ENCODE data around the gene EHD1.
A peak's percentile ranks its signal among the peaks of the same experiment; 100 is the strongest.
"Not testable (repeated sequence)": the region's sequence is repeated elsewhere in the genome, so short reads cannot be mapped to it uniquely, and the experiment has no call there.

EHD1 gene

DNA sequence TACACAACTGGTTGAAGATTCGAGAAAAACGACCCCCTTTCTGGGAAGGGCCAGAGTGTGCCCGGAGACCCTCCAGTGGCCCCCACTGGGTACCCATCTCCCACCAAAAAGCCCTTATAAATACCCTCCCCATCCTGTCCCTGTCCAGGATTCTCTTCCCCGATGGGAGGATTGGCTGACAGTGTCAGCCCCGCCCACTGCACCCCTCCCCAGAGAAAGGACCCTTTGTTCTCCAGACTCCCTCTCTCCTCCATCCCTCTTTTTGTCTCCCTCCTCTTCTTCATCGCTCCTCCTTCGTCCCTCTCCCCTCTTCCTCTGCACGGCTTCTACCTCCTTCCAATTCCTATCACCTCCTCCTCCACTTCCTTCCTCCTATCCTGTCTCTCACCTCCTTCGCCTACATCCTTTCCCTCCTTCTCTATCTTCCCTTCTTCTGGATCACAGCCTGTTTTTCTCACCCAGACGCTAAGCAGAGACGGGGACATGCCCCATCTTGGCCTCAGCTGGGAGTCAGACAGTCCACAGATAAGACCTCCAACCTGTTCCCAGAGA, 54.8 kb downstream of the EHD1 start:
- H3K4me3 ChIP-seq (ENCODE audit: low read length): no peak overlapping the region
- TF ChIP-seq, protein P1, sequence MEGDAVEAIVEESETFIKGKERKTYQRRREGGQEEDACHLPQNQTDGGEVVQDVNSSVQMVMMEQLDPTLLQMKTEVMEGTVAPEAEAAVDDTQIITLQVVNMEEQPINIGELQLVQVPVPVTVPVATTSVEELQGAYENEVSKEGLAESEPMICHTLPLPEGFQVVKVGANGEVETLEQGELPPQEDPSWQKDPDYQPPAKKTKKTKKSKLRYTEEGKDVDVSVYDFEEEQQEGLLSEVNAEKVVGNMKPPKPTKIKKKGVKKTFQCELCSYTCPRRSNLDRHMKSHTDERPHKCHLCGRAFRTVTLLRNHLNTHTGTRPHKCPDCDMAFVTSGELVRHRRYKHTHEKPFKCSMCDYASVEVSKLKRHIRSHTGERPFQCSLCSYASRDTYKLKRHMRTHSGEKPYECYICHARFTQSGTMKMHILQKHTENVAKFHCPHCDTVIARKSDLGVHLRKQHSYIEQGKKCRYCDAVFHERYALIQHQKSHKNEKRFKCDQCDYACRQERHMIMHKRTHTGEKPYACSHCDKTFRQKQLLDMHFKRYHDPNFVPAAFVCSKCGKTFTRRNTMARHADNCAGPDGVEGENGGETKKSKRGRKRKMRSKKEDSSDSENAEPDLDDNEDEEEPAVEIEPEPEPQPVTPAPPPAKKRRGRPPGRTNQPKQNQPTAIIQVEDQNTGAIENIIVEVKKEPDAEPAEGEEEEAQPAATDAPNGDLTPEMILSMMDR (conservative IDR thresholded peaks at IDR 0.05; ENCODE audit: low read length): no peak
- DNase-seq (ENCODE audit: low read depth): no peak

DNA sequence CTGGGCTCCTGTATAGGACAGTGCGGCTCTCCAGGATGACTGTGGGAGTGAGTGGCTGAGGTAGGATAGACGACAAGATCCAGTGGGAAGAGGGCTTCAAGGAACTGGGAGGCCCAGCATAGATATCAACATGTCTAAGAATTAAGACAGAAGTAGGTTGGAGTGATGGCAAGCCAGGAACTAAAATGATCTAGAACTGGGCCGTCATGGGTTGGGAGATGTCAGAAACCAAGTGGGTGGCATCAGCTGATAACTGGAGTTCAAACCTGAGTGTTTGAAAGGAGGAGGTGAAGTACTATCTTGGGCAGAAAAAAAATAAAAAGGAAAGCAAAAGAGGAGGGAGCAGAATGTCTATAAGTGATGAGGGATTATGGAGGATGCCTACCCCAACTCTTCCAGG, 60.9 kb downstream of the EHD1 start:
- DNase-seq (ENCODE audit: low read depth): no peak
- TF ChIP-seq, protein P1 (conservative IDR thresholded peaks at IDR 0.05; ENCODE audit: low read length): no peak
- no peak overlapping the region for H3K4me3 ChIP-seq (ENCODE audit: low read length)

DNA sequence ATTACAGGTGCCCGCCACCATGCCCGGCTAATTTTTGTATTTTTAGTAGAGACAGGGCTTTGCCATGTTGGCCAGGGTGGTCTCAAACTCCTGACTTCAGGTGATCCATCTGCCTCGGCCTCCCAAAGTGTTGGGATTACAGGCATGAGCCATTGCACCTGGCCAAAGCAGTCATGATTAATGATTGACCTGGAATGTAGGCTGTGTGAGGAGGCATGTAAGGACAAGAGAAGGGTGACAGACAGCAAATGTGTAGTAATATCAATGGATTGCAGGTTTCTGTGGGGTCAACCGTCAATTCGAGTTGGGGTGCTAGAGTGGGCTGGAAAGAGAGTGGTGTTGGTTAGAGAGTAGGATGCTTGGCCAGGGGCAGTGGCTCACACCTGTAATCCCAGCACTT, 63.0 kb downstream of the EHD1 start:
- not testable (repeated sequence) for H3K4me3 ChIP-seq (ENCODE audit: low read length); DNase-seq (ENCODE audit: low read depth)

DNA sequence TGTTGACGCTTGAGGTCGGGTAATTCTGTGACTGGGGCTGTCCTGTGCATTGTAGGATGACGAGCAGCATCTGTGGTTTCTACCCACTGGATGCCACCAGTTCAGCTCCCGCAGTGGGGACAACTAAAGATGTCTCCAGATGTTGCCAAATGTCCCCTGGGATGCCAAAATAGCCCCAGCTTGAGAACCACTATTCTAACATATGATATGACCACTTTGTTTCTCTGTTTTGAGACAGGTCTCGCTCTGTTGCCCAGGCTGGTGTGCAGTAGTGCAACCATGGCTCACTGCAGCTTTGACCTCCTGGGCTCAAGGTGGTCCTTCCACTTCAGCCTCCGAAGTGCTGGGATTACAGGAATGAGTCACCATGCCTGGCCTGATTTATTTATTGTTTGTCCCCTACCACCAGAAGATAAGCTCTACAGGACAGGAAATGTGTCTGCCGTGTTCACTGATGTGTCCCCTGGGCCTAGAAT, 63.7 kb downstream of the EHD1 start:
- TF ChIP-seq, protein P1 (conservative IDR thresholded peaks at IDR 0.05; ENCODE audit: low read length): no peak
- H3K4me3 ChIP-seq (ENCODE audit: low read length): no peak overlapping the region
- no peak for DNase-seq (ENCODE audit: low read depth)

DNA sequence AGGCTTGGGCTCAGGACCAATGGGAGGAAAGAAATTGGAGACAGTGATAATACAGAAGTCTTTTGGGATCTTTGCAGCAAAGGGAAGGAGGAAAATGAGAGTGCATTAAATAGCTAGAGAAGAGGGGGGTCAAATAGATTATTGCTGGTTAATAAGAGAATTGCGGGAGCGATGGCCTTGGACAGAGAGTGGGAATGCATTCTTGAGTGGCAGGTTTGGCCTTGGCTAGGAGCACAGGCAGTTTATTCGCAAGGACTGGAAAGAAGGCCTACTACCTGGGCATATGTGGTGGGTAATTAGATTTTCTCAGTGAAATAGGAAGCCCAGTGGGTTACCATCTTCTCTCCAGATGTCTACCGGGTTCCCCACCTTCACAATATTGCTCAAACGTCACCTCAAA, 64.6 kb downstream of the EHD1 start:
- no peak overlapping the region for H3K4me3 ChIP-seq (ENCODE audit: low read length)
- TF ChIP-seq, protein P1 (conservative IDR thresholded peaks at IDR 0.05; ENCODE audit: low read length): no peak
- no peak for DNase-seq (ENCODE audit: low read depth)

DNA sequence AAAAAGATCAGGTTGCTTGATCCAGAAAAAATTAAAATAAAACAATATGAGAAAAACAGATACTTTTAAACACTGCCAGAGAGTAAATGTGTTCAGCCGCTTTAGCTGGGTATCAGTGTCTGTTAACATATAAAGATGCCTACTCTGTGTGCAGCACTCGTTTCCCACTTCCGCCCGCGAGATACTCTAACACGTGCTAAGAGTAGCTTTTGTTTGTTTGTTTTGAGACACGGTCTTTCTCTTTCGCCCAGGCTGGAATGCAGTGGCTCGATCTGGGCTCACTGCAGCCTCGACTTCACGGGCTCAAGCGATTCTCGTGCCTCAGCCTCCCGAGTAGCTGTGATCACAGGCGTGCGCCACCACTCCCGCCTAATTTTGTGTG, 67.5 kb downstream of the EHD1 start:
- DNase-seq (ENCODE audit: low read depth): no peak
- H3K4me3 ChIP-seq (ENCODE audit: low read length): peak overlapping the region; percentile 26
- TF ChIP-seq, protein P1 (conservative IDR thresholded peaks at IDR 0.05; ENCODE audit: low read length): no peak

DNA sequence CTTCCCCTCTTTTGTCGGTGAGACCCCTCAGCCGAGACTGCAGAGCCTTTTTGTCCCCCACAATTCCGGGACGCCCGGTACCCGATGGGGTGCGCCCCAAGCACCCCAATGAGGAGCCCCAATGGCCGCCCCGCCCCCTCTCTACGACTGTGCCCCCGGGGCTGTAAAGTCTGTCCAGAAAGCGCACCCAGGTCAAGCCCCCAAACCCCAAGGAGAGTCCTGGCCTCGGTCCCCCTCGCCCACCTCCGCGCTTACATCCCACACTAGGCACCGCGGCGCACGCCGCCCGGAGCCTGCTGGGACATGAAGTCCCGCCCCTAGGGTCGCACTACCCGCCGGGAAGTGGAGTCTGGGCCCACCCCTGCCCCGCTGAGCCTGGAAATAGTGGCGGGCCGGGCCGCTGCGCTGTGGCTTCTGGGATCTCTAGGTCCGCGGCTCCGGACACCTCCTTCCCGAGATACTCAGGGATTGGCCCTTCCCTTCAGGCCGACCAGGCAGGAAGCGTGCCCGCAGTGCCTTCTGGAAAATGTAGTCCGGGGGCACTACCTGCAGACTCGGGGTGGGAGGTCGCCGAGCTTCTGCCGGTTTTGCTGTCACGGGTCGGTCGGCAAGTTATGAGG, 68.0 kb downstream of the EHD1 start, which contains the start of gene MEN1:
TSS of gene MEN1 (minus strand) at position 281 of the 620 bp plus-strand sequence. CDS start 442 bp downstream, outside the sequence.
- DNase-seq (ENCODE audit: low read depth): peak; percentile 94
- TF ChIP-seq, protein P1 (conservative IDR thresholded peaks at IDR 0.05; ENCODE audit: low read length): no peak
- H3K4me3 ChIP-seq (ENCODE audit: low read length): peak within 1 kb of the TSS; percentile 84

Data from AG10803 (cell line).